Measurements from ENCODE around the gene HORMAD2. TPM values are rescaled to one million over a fixed set of nuclear protein-coding genes. Genes with fewer than 3 reads are reported as not detected.

Gene HORMAD2
- total and polyA plus RNA-seq, 2 donors (not counting 3 experiments of a cell fraction or from before 2014, with no cell fraction given) = not detected

DNA sequence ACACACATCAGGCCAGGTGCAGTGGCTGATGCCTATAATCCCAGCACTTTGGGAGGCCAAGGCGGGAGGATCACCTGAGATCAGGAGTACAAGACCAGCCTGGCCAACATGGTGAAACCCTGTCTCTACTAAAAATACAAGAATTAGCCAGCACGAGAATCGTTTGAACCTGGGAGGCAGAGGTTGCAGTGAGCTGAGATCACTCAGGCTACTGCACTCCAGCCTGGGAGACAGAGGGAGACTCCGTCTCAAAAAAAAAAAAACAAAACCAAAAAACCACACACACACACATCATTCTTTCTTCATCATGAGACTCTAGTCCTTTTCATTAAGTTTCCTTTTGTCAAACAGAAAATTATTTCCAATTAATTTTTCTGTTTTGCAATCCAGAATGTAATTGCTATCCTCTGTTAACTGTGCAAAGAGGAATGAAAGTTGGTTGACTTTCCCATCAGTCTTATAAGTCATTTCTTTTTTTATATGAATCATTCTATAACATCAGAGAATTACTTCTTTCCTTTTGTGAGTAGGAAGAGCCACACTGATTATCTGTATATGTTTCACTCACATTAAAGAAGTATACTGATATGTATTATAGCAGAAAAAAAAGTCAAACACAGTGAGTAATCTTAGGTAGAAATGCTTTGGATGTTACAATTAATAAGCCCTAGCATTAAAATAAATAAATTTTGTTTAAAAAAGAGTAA lies 52.2 kb downstream of the HORMAD2 start:
- H3K9me3 ChIP-seq (replicated peaks; ENCODE audit: control insufficient read depth, insufficient read depth, low read length) = no peaks in the 10 kb centered on the region
- no peaks in the 10 kb centered on the region for H3K36me3 ChIP-seq (ENCODE audit: control insufficient read depth in 2 of 2, extremely low read depth in 1 of 2, insufficient read depth in 2 of 2, low read length in 2 of 2)
- CTCF ChIA-PET = no interaction called here
- H3K4me1 ChIP-seq (ENCODE audit: control insufficient read depth, extremely low read depth, insufficient read depth, low read length) = no peaks in the 10 kb centered on the region
- no peaks in the 10 kb centered on the region for H3K79me2 ChIP-seq (ENCODE audit: control insufficient read depth, insufficient read depth, low read length)
- dilution Hi-C loops (cut with MboI; ENCODE audit: extremely low pct_ligation_motif_present, low sequenced_read_pairs) = no loop called here
- BruUV-seq (replicated peaks) = no TSS peak
- no peaks in the 10 kb centered on the region for H3K9me1 ChIP-seq (replicated peaks; ENCODE audit: control insufficient read depth, extremely low read depth, insufficient read depth, low read length)
- no peaks in the 10 kb centered on the region for H4K20me1 ChIP-seq (replicated peaks; ENCODE audit: control insufficient read depth, extremely low read depth, insufficient read depth, low read length)
- POLR2A ChIA-PET = no interaction called here
- no peak overlapping the region for H3K9ac ChIP-seq (replicated peaks; ENCODE audit: extremely low read depth, insufficient read depth, low read length)
- no peak for FAIRE-seq
- no peak overlapping the region for H3K4me3 ChIP-seq (replicated peaks in 1 of 3; ENCODE audit: insufficient read depth in 1 of 3, low read depth in 1 of 3, low read length in 3 of 3)
- H3K27me3 ChIP-seq (ENCODE audit: control insufficient read depth in 2 of 2, insufficient read depth in 2 of 2, low read length in 2 of 2) = peaks cover 15 to 21% of the 10 kb centered on the region in 2 experiments
- intact Hi-C loops (cut with micrococcal nuclease) = no loop called here
- DNase-seq (ENCODE audit: low read depth, low spot score) = no peak
- H3K4me2 ChIP-seq (ENCODE audit: insufficient read depth, low read length) = no peak overlapping the region
- H3K27ac ChIP-seq (ENCODE audit: insufficient read depth, low read depth, low read length) = no peak overlapping the region
- TF ChIP-seq GATA2 (IDR thresholded peaks at IDR 0.05; ENCODE audit: insufficient read depth, insufficient read length, low read depth, low read length) = no peak
- TF ChIP-seq POLR2AphosphoS5 (IDR thresholded peaks at IDR 0.05; ENCODE audit: insufficient read depth, low read depth, low read length) = no peak
- TF ChIP-seq JUN (IDR thresholded peaks at IDR 0.05; ENCODE audit: borderline replicate concordance, insufficient read depth, insufficient read length, low read depth) = no peak
- no peak for TF ChIP-seq FOS (IDR thresholded peaks at IDR 0.05; ENCODE audit: borderline replicate concordance, insufficient read depth, low read length)
- TF ChIP-seq MYC (IDR thresholded peaks at IDR 0.05; ENCODE audit: low read depth, low read length) = no peak
- TF ChIP-seq POLR2A (IDR thresholded peaks at IDR 0.05; ENCODE audit: low read depth, low read length) = no peak
- TF ChIP-seq, protein P1, sequence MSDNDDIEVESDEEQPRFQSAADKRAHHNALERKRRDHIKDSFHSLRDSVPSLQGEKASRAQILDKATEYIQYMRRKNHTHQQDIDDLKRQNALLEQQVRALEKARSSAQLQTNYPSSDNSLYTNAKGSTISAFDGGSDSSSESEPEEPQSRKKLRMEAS (IDR thresholded peaks at IDR 0.05; ENCODE audit: insufficient read depth, insufficient read length) = no peak
- TF ChIP-seq CTCF (IDR thresholded peaks at IDR 0.05; ENCODE audit: extremely low read depth in 1 of 2, insufficient read depth in 1 of 2, low read depth in 1 of 2, low read length in 2 of 2) = no peak
- TF ChIP-seq EZH2 (IDR thresholded peaks at IDR 0.05; ENCODE audit: borderline replicate concordance, low read depth, low read length, severe bottlenecking) = no peak
- H2AFZ ChIP-seq (ENCODE audit: low read depth, low read length) = no peak overlapping the region

All from endothelial cell of umbilical vein (primary cell).